Prostate gland (tissue), 2 donors: ENCODE results near the gene FFAR1.

Source experiments
- CTCF ChIP-seq, 4 experiments: fragments of 200-600 bp in 2 of 4; fragments of 450-650 bp in 2 of 4; sonication (generic) in 2 of 4; IDR thresholded peaks; 1 replicate in 3 of 4; 2 replicates in 1 of 4; pipeline ENCODE4 v1.5.1; 2016 to 2019; ENCODE audit warnings: antibody characterized with exemption in 4 of 4, mild to moderate bottlenecking in 2 of 4, moderate library complexity in 2 of 4
- POLR2AphosphoS5 ChIP-seq: sonication (generic); formaldehyde crosslinking; IDR thresholded peaks from one replicate; pipeline ENCODE4 v1.6.1; 2017; ENCODE audit warnings: antibody characterized with exemption

GRCh38 chr19:35377656-35378055, 30.0 kb downstream of the FFAR1 start:
- TF ChIP-seq CTCF (IDR thresholded peaks at IDR 0.05) = no peak
- TF ChIP-seq POLR2AphosphoS5 = no peak
